Measurements from ENCODE around the gene CSMD2. TPM values are rescaled to one million over a fixed set of nuclear protein-coding genes. Genes with fewer than 3 reads are reported as not detected.

Gene CSMD2
- total and polyA plus RNA-seq, 2 experiments from 2014 or later = 5.3 to 16.6 TPM

GRCh38 chr1:33852711-33853110 lies 312.3 kb downstream of the CSMD2 start:
- Histone ChIP-seq H3K27ac (ENCODE audit: low read depth) (no peak overlapping the region), H3F3A (replicated peaks; ENCODE audit: low read depth) (no peaks in the 10 kb centered on the region), H4K20me1 (replicated peaks; ENCODE audit: insufficient read depth) (no peaks in the 10 kb centered on the region; the same call in 1 of the 2 replicates), H3K36me3 (ENCODE audit: insufficient read depth) (no peaks in the 10 kb centered on the region), H3K27me3 (ENCODE audit: insufficient read depth) (no peaks in the 10 kb centered on the region), H3K9me2 (ENCODE audit: insufficient read depth) (no peaks in the 10 kb centered on the region), H3K4me2 (no peak overlapping the region), H3K4me1 (ENCODE audit: insufficient read depth) (peaks cover 30% of the 10 kb centered on the region), H3K79me2 (replicated peaks; ENCODE audit: insufficient read depth) (no peaks in the 10 kb centered on the region; the same call in 1 of the 2 replicates), H3K4me3 (no peak overlapping the region), H2AFZ (no peak overlapping the region)
- H3K4me3 Mint-ChIP-seq = no peak overlapping the region
- no peak for ATAC-seq
- H3K27ac Mint-ChIP-seq = no peak overlapping the region
- no peaks in the 10 kb centered on the region for H3K36me3 Mint-ChIP-seq (ENCODE audit: low read depth)
- peaks cover 56% of the 10 kb centered on the region for H3K4me1 Mint-ChIP-seq
- no peaks in the 10 kb centered on the region for H3K27me3 Mint-ChIP-seq (ENCODE audit: insufficient read depth, low read depth, poor library complexity)
- TF ChIP-seq POLR2AphosphoS5 (IDR thresholded peaks at IDR 0.05; ENCODE audit: low read depth) (no peak), ZNF462 (CRISPR knock-in tag; IDR thresholded peaks at IDR 0.05) (no peak), EZH2 (IDR thresholded peaks at IDR 0.05; ENCODE audit: low read depth, unreplicated experiment) (no peak), NANOG (IDR thresholded peaks at IDR 0.05; ENCODE audit: borderline replicate concordance) (no peak), STAT1 (IDR thresholded peaks at IDR 0.05; ENCODE audit: unreplicated experiment) (no peak), JUNB (IDR thresholded peaks at IDR 0.05; ENCODE audit: unreplicated experiment) (no peak), EZH2phosphoT487 (IDR thresholded peaks at IDR 0.05; ENCODE audit: unreplicated experiment) (no peak), ZNF114 (CRISPR knock-in tag; IDR thresholded peaks at IDR 0.05) (no peak)
- no peak for DNase-seq (ENCODE audit: low spot score)
- no peaks in the 10 kb centered on the region for H3K9me3 Mint-ChIP-seq
